HG02840 (cell line): Measurements from ENCODE around the gene FARSB.
"Not testable (repeated sequence)": the region's sequence is repeated elsewhere in the genome, so short reads cannot be mapped to it uniquely, and the experiment has no call there.

ENCODE experiments used
- ATAC-seq: cut with Tn5 transposase; IDR thresholded peaks from one replicate; pipeline ENCODE4 v1.9.1; 2021; ENCODE audit warnings: mild to moderate bottlenecking, moderate library complexity, moderate number of reproducible peaks; ENCODE audit not compliant: unreplicated experiment, low FRiP score

Gene FARSB

DNA sequence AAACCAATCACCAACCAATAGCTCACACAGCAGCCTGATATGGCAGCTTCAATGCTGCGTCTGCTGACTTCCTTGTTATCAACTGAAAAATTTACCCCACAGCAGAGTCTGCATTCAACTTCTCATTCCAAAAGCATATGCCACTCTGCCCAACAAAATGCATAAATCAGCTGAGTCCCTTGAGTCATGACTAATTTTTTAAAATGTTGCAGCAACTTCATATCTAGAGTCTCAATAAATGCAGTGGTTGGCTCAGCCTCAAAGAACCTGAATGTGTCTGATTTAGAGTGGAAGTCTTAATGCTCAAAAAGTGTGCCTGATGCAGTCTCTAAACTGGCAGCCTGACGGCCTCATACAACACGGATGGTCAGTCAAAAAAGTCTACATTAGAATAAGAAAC, 46.5 kb downstream of the FARSB start:
- no peak for ATAC-seq

DNA sequence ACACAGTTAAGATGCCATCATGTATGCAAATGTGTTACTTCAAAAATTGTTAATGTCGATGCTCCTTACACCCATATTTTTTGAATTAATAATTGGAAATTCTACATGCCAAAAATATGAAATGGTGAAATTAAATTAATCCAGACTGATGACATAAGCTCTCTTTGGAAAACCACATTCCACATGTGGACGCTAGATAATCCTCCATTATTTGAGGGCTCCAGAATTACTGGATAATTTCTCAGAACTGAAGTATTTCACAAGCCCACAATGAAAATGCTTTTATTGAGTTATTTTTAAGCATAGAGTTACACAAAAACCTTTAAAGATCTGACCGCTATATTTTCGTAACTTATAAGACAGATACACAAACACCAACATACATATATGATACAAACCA, 47.8 kb downstream of the FARSB start:
- no peak for ATAC-seq

DNA sequence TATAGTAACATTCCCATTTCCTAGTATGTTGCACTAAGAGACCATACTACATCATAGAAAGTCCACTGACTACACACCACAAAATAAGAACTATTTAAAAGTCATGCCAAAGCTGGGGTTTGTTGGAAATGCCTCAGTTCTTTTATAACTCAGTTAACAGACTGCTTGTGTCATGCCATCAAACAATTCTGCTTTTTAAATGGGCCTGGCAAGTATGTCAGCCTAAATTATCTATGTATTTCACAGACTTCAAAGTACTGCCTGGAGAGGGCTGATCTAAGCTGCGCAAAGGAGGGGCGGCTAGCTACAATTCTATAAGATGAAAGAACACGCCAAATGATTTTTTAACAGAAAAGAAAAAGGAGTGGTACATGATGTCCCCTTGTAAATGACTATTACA, 49.6 kb downstream of the FARSB start:
- no peak for ATAC-seq

DNA sequence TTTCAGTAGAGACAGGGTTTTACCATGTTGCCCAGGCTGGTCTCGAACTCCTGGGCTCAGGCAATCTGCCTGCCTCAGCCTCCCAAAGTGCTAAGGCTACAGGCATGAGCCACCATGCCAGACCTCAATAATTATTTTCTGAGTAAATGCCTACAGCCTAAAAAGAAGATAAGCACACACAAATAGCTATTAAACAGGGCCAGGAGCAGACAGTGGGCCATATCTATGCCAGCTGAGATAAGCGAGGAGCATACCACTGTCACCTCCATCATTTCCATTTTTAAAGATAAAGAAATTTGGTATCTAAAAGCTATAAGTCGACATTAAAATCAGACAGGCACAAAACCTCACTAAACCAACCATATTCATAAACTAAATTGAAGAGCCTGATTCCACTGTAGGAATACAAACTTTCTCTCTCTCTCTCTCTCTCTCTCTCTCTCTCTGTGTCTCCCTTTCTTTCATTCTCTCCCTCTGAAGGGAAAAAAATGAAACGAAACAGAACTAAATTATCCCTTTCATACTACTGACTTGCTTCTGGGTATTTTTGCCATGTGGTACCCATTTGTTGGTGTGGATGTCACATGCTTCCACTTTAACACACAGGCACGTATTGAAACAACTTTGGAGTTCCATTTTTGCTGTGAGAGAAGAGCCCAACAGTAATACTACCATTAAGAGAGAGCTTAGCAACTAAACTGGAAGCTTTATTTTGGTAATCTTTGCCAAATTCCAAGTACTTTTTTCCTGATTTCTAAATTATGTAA, 51.0 kb downstream of the FARSB start:
- no peak for ATAC-seq

DNA sequence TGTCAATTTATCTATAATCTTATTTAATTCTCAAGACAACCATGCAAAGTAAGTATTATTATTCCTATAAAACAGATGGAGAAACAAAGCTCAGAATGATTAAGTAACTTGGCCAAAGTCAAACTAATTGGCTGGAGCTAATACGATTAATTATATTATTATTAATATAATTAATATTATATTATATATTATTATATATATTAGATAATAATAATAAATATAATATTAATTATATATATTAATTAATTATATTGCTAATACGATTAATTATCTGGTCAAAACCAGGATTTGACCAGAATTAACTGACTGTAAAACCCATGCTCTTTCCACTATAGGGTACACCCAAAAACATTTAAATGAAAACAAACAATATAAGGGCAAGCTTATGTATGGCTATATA, 52.4 kb downstream of the FARSB start:
- ATAC-seq, result no peak

DNA sequence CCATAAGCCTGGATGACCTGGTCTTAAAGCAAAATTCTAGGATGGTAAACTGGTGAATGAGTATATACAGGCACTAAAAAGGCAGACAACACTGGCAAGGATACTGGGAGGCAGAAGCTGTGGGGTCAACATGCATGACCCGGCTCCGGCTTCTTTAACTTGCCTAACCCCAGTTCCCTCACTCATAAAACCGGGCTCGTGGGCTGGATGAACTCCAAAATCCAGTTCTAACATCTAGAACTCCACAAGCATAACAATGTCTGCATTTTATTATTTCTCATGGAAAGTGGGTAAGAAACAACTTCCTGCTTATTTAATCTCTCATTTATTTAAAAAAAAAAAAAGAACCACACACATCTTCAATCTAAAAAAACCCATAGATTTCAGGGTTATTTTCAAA, 57.3 kb downstream of the FARSB start:
- ATAC-seq, result no peak

DNA sequence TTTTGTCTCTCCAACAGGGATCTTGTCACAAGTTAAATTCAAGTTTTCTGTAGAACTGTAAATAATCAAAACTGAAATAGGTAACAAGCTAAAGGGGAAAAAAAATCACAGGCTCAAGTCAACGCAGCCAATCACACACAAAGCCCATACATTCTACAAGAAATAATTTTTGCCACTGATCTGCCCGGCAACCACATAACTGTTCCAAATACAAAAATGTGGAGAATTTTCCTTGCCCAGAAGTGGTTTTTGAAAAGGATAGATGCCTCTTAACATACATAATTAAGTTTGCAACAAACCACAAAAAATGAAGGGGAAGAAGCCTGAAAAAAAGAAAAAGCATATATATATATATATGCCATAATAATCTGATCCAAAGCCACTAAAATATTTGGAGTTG, 60.3 kb downstream of the FARSB start:
- no peak for ATAC-seq

DNA sequence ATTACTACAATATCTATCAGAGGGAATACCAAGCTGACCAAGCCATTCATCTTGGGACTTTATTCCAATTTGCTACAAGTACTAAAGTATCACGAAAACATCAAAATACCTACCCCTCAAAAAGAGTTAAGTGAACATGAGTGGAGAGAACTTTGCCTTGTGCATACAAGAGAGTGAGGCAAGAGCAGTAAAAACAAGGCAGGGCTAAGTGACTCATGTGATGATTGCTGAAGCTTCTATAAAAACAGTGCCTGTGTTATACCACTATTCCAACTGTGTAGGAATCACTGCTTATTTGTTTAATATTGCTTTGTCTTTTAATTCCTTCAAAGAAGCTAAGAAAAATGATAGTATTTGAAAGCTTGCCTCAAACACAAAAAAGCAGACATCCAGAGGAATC, 61.2 kb downstream of the FARSB start:
- ATAC-seq, result no peak

DNA sequence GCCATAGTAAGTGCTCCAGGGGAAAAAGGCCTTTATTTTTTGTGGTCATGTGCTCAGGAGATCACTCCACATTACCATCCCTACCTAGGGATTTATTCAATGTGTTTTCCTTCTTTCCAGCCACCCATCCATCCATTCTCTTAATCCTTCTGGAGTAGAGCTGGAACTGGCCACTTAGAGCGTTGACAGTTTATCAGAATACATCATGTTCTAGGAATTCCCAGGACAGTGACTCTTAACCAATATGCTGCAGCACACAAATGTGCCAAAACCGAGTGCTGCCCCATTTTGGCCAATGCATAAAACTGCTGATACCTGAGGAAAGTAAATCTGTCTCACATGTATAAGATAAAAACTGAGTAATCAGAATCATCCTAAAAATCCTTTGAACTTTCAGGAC, 63.7 kb downstream of the FARSB start:
- no peak for ATAC-seq

DNA sequence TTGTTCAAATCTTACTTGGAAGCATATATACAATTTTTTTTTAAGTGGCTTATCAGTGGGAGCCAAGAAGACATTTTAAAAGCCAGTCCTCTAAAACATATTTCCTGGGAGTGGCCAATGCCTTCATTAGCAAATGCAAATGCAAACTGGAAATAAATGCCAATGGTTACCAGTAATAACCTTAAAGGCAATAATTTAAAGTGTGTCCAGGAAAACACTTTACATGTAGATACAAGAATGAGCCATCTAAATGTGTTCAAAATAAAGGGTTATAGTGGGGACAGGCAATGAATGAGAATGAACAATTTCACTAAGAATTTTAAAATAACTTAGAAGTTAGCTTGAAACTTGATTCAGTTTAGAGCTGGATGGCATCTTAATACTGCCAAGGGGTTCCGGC, 64.2 kb downstream of the FARSB start:
- ATAC-seq, result no peak

DNA sequence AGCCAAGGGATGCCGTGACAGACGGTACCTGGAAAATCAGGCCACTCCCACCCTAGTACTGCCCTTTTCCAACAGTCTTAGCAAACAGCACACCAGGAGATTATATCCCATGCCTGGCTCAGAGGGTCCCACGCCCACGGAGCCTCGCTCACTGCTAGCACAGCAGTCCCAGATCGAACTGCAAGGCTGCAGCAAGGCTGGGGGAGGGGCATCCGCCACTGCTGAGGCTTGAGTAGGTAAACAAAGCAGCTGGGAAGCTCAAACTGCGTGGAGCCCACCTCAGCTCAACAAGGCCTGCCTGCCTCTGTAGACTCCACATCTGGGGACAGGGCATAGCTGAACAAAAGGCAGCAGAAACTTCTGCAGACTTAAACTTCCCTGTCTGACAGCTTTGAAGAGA, 71.3 kb downstream of the FARSB start:
- ATAC-seq, result not testable (repeated sequence)

DNA sequence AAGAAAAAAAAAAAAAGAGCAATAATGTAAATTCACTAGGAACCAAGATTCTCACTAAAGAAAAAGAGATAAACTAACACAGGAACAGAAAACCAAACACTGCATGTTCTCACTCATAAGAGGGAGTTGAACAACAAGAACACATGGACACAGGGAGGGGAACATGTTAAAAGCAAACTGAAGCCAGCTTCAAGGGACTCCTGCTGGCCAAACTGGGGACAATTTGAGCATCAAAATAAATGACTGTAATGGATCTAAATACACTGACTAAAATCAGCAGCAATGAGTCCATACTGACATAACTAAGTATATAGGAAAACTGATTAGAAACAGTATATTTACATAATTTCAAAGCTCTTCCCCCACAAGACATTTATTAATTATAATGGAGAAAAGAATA, 73.0 kb downstream of the FARSB start:
- ATAC-seq, result no peak

DNA sequence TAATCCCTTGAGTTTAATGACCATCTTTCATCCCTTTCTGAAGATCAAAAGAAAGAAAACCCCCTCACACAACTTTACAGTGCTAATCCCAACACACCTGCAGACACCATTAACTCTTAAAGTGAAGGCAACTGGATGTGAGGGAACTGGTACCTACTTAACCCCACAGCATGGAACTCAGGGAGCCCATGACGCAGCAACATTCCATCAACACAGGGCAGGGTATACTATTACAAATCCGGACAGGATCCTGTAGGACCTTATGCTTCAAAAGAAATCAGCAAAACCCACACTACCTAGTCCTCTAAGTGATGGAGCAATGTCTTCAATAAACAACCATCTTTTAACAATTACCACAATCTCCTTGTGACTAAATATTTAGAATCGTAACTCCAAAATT, 78.6 kb downstream of the FARSB start:
- no peak for ATAC-seq

DNA sequence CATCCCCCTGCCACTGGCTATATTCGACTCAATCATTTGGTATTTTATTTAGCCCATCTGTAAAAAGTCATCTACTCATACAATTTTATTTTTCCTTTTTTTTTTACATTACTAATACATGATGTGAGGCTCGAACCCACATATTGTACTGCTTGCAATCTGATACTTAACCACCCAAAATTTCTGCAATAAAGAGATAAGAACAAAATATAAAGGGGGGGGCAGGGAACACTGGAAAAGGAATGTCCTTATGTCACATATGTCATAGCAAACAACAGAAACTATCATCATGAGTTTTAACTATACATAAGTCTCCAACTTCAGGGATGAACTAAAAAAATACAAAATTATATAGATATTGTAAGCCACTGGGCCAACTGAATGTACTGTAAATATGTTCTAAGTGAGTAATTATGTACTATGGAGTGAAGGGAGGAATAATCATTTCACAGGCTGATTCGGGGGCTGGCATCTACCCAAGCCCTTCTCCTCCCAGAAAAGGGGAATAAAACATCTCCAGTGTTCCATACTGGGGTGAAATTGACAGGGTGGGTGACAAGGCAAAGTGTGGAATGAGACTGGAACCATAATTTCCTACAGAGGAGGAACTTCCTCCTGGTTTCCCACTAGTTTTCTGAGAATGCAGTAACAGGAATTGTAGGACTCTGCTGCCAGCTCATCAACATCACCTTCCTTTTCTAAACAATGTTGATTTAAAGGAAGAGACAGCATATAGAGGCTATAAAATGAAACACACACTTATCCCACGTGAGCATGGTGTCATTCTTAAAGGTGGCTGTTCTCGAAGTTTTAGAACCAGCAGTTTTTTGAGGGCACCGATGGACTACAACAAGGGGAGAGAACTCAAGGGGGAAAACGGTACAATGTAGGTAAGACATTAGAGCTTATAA, 79.5 kb downstream of the FARSB start:
- no peak for ATAC-seq

DNA sequence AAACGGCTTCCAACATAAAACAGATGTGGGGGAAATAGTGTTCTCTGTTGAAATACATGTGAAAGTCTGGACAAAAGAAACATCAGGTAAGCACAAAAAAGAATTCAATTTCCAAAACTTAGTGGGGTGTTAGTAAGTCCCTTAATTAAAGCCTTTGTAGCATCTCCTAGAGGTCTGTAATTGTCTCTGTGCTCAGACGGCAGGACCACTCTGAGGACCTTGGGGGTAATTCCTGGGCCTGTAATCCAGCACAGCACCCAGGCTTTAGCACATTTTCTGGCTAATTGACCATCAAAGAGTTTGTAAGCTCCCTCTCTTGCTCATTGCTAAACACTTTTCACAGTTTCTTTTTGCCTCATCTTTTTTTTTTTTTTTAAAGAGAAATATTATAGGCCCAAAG, 80.3 kb downstream of the FARSB start:
- no peak for ATAC-seq

DNA sequence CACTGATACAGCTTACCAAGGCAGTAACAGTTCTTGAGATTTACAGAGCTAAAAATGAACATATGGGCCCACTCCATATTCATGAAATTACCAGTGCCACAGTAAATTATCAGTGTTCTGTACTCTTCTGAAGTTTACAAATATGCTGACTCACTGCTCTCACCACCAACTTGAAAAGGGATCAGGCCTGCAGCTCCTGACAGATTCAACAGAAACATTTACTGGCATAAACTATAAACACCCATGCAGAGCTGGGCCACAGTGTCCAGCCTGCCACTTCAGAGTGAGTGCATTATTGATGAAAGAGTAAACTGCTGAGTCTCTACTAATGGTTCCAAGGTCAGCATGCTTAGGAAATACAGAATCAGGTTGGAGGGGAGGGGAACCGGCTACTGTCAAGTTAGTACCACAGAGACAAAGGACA, 83.1 kb downstream of the FARSB start:
- no peak for ATAC-seq

DNA sequence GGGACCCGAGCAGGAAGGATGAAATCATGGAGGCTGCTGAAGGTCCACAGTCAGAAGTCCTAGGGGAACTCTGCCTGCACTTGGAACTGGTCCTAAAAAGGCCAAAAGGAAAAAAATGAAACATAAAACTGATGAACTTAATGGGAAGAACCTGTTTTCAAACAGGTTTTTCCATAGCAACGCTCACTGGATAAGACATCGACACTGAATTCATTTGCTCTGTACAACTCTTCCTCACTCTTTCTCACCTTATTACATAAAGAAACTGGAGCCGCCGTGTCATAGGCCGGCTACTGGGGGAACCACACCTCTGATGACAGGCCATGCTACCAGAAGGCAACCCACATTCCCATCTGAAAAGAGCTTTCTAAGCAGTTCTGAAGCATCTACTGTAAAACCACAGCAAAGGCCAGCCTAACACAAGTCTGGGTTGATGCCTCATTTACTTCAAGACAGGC, 83.6 kb downstream of the FARSB start:
- no peak for ATAC-seq

DNA sequence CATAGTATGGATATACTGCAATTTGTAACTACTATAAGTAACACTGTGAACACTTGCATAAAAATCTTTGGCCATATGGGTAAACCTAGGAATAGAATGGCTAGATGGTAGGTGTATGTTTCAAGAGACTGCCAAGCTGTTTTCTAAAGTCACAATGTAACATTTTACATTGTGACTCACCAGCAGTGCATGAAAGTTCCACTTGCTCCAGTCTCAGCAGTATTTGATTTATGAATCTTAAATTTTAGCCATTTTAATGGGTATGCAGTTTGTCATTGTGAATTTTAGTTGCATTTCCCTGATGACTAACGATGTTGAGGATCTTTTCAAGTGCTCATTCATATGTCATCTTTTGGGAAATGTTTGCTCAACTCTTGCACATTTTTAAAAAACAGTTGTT, 86.1 kb downstream of the FARSB start:
- no peak for ATAC-seq

DNA sequence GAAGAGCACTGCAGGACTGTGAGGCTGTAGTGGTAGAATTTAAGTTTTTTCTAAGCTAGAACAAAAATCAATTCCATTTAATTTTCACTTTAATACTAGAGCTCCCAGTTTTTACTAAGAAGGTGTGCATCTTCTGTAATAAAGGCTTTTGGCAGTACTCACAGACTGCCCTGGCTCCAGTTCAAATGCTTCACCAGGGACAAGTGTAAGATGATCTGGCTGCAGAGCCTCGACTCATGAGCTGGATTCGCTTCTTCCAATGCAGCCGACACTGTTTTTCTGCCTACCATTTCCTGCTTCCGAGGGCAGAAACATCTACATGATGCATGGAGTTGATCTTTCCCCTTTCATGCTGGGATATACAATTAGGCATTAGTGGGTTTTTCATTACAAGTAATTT, 87.0 kb downstream of the FARSB start:
- ATAC-seq, result no peak

DNA sequence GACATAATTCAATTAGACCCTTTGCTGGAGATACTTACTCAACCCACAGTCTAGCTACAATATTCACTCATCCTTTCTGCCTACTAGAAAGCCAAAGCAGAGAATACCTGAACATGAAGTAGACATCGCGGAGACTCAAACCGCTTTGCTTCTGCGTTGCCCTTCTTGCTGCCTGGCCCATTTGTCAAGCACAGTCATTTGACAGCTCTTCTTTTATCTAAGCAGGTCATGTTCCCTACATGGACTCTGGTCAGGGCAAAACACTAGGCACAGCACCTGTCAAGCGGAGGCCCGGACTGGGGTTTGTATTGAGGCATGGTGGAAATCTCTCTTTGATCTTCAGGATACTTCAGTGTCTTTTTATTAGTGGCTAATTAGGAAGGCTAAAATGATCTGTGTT, 89.7 kb downstream of the FARSB start:
- ATAC-seq, result no peak

DNA sequence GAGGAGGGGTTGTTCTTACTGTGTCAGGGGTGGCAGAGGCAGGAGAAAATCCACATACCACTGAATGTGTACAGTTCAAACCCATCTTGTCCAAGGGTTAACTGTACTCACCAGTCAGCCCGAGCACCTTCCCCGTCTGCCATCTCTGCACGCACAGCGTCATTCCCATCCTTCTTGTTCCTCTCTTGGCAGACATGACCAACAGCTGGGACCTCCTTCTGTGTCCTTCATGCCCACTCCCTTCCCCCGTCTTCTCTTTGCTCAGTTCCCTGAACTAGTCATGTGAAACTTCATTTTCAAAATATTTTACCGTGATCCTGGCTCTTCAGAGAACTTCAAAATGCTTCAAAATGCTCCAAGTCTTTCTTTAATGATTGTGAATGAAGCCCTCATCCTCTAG, 92.0 kb downstream of the FARSB start:
- no peak for ATAC-seq
